COLO668 (cell line): ENCODE measurements around the gene SLC6A3.
"Not testable (repeated sequence)": the region's sequence is repeated elsewhere in the genome, so short reads cannot be mapped to it uniquely, and the experiment has no call there.

Experiments used
- DNase-seq: peaks from one replicate; lab custom pipeline; 2025; ENCODE audit not compliant: unreplicated experiment; lab: John Stamatoyannopoulos, UW

Gene SLC6A3

DNA sequence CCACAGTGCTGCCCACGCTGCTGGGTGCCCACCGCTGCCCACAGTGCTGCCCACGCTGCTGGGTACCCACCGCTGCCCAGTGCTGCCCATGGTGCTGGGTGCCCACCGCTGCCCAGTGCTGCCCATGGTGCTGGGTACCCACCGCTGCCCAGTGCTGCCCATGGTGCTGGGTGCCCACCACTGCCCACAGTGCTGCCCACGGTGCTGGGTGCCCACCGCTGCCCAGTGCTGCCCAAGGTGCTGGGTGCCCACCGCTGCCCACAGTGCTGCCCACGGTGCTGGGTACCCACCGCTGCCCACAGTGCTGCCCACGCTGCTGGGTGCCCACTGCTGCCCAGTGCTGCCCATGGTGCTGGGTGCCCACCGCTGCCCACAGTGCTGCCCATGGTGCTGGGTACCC lies 22.7 kb downstream of the SLC6A3 start:
- DNase-seq: not testable (repeated sequence)

DNA sequence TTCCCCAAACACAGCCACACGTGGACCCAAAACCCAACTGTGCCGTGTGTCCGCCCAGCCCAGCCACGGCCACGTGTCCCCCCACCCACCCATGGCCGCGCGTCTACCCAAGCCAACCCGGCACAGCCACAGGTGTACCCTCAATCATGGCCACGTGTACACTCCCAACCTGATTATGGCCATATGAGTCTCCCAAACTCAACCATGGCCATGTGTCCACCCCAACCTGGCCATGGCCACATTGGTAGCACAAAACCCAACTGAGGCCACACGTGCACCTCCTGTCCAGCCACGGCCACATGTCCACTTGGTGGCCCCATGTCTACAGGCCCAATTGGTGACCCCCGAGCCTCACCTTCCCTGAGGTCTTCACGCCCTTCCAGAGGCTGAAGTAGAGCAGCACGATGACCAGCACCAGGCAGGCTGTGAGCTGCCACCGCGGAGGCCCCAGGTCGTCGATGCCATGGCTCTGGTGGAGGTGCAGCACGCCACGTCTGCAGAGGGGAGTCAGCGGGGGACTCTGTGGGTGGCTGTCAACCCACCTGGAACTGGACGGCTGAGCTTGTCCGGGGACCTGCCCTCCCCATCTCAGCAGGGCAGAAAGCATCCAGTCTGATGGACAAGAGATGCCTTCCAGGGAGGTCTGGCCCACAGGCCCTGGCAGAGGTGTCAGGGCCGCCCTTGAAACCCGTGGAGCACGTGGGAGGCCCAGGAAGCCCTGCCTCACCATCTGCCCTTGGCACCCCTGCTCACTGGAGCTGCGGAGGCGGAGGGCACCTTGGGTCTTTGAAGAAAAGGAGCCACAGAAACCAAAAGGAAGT lies 23.5 kb downstream of the SLC6A3 start:
- no peak for DNase-seq

DNA sequence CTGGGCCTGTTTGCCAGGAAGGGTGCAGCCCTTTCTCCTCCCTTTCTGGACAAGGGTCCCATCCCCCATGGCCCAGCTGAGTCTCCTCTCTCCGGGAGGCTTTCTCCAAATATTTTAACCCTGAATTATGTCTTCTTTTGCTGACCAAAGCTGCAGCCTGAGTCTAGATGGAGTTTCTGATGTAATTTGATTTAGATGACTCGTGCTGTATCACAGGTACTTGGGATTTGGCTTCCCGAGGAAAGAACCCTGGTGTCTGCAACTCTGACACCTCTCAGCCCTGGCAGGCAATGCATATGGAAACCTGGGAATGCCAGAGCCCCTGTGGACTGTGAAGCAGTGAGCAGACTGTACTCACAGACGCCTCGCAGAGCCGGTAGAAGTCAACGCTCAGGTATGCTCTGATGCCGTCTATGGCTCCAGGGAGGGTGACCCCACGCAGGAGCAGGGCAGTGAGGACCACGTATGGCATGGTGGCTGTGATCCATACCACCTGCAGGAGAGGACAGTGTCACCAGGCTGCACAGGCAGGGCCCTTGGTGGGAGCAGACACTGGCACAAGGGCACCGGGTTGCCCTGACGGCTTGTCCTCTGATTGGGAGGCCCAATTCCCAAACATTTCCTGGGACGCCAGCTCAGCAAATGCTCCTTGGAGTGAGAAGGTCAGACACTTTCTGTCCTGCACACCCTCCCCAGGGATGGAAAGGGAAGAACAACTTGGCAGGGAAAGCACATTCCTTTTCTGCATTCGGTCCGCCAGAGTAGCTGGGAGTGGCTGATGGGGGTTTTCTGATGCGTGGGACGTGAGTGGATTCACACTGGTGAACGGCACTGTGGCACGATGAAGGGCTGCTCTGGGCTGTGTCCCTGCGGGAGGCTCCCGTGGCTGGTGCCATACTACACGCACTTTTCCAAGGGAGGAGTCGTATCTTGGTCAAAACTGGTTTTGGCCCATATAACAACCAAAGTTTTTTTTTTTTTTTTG lies 24.7 kb downstream of the SLC6A3 start:
- no peak for DNase-seq

DNA sequence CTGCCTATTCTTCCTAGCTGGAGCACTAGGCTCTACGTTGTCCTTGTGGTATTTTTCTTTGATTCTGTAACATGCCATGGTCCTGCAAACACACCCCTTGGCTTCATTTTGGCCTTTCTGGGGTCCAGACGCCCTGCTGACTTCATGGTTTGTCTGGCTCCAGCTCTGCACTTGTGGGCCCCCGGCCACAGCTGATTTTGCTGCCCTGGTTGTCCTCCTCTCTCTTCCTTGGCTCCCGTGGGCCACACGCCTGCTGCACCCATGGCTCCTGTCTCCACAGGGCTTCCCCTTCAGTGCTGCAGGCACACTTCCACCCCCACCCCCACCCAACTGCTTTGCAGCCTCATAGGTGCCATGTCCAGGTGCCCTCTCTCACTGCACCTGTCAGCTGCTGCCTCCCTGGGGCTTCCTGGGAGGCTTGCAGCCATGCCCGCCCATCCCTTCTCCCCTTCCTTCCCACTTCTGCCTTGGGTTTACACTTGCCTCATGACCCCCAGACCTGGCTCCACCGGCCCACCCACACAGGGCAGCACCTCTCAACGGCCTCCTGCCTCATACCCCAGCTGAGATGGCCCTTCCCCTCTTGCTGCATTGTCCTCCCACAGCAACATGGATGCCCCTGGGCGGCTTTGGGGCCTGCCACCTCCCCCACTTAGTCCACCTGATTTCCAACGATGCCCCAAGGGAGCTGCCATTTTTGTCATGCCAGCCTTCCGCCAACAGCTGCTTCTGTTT lies 25.6 kb downstream of the SLC6A3 start:
- peak; percentile 26 for DNase-seq

DNA sequence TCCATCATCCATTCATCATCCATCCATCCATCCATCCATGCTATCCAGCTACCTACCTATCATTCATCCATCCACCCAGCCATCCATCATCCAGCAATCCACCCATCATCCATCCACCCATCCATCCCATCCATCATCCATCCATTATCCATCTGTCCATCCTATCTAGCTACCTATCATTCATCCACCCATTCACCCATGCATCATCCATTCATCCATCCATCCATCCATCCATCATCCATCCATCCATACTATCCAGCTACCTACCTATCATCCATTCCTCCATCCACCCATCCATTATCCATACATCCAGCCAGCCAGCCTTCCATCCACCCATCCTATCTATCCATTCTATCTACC lies 26.3 kb downstream of the SLC6A3 start:
- no peak for DNase-seq

DNA sequence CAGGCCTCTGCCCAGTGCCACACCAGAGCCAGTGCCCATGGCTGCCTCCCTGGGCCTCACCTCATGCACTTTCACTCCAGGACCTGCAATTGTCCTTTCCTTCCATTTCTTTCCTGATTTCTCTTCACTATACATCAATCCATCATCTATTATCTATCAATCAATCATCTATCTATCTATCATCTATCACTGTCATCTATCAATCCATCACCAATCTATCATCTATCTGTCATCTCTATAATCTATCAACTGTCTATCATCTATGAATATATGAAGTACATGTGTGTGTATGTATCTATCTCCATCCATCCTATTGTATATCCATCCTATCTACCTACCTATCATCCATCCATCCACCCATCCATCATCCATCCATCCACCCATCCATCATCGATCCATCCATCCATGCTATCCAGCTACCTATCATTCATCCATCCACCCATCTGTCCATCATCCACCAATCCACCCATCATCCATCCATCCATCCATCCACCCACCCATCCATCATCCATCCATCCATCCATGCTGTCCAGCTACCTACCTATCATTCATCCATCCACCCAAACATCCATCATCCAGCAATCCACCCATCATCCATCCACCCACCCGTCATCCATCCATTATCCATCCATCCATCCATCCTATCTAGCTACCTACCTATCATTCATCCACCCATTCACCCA lies 26.9 kb downstream of the SLC6A3 start:
- no peak for DNase-seq

DNA sequence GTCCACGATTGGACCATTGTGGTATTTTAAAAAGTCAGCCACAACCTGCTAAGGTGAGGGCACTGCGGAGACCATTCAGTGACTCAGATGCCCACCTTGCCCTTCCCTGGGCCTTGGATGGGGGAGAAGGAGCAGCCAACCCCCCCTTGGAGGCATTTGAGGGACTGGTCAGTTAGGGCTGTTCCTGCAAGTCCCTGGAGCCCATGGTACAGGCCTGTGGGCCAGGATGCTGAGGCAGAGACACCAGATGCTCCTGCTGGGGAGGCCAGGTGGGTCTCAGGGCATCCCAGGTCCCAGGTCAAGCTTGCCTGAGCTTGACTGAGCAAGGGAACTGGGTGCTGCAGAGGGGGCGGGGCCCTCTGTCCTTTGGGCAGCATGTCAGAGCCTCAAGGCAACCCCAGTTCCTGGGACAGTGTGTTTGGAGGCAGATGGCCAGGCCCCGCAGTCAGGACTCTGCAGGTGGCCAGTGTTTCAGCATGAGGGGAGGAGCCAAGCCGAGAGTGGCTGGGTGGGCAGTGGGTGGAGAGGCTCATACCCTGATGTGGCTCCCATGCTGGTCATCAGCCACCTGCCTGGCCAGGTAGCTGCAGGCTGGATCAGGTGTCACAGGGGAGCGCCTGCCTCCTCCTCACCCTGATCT lies 27.5 kb downstream of the SLC6A3 start:
- peak; percentile 34 for DNase-seq

DNA sequence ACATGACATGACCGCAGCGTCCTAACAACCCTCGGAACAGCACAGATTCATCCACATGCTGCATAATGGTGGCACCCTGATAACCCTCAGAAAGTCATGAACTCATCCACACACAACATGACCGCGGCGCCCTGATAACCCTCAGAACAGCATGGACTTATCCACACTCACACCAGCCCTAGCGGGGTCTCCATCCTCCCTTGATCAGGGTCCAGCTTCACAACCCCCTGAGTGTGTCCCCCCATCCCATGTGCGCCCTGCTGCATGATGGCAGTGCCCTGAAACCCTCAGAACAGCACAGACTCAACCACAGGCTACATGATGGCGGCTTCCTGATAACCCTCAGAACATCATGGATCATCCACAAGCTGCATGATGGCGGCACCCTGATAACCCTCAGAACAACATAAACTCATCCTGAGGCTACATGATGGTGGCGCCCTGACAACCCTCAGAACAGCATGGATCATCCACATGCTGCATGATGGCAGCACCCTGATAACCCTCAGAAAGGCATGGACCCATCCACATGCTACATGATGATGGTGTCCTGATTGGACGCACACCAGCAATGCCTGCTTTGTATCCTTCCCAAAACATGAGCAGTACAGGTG lies 28.3 kb downstream of the SLC6A3 start:
- DNase-seq: no peak

DNA sequence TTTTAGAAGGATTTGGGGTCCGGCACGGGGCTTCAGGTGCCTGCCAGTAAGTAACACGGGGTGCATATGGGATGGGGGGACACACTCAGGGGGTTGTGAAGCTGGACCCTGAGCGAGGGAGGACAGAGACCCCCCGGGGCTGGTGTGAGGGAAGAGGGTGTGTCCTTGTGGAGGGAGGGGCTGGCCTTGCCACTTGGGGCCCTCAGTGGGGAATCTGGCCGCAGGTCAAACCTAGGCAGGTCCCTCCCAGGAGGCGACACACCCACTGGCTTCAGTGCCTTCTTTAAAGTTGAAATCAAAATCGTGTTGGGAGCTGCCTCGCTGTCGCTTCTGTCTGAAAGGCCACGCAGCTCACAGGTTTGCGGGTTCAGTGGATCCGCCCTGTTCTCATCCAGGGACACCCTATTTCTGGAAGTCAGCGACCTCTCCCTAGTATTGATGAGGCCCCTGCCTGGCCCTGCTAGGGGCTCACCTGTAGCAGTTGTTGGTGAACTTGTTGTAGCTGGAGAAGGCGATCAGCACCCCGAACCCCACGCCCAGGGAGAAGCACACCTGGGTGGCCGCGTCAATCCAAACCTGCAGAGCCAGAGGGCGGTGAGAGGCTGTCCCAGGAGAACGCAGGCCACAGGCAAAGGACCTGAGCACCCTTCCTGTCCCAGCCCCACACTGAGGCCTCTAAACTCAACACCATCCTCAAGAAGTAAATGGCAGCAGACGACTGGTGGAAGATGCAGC lies 29.4 kb downstream of the SLC6A3 start:
- no peak for DNase-seq

DNA sequence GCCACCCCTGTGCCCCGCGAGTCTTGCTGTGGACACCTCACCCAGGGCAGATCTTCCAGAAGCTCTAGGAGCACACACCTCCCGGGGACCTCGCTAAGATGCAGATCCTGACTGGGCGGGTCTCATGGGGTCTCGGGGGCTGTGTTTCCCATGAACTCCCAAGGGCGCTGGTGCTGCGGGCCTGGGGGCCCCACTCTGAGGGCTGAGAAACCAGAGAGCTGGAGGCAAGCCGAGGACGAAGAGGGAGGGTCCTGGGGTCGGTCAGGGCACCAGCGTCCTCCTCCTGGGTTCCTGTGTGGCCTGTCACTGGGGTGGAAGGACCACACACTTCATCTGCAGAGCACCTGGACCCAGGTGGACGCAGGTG lies 30.2 kb downstream of the SLC6A3 start:
- no peak for DNase-seq

DNA sequence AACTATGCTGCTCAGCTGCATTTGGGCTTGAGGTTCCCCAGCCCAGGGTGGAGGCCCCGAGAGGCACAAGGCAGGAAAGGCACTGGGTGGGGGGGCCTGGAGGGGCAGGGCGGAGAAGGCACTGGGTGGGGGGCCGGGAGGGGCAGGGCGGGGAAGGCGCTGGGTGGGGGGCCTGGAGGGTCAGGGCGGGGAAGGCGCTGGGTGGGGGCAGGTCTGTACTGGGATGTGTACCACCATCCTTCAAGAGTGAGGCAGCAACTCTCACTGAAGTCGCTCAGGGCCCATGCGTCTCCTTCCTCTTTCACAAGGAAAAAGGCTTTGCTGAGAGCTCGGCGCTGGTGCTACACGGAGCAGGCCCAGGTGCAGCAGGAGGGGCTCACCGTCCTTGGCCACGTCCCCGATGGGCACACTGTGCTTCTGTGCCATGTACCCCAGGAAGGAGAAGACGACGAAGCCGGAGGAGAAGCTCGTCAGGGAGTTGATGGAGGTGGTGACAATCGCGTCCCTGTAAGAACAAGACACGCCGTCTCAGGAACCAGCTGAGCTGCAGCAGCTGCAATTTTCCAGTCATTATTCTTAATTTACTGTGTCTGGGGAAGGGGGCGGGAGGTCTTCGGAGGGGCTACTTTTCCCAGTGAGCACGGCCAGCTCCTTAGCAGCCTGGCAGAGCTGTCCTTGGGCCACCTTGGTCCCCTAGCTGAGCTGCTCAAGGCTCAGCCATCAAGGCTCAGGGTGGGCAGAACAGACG lies 30.8 kb downstream of the SLC6A3 start:
- no peak for DNase-seq

DNA sequence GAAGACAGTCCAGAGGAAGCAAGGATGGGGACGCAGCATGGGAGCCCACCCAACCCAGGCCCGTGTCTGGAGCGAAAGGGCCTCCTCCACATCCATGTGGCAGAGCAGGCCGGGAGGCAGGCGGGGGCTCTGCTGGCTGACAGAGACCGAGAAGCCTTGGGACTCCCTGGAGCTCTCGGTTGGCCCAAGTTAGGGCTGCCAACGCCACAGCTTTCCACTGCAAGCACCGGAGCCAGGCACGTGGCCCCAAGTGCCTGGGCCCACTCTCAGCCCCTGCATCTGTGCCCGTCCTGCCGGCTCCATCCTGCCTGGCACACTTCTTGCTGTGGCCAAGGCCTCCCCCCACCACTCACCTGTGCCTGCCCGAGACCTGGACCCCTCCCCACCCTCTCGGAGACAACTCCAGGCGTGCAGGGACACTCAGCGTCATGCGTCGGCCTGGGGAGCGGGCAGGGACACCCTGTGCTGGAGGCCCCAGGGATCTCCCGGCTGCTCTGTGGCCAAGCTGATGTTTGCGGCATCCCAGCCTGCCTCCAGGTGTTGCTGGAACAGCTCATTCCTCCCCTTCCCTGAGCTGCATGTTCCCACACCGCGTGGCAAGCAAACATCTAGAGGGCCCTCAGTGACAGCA lies 31.5 kb downstream of the SLC6A3 start:
- DNase-seq: no peak

DNA sequence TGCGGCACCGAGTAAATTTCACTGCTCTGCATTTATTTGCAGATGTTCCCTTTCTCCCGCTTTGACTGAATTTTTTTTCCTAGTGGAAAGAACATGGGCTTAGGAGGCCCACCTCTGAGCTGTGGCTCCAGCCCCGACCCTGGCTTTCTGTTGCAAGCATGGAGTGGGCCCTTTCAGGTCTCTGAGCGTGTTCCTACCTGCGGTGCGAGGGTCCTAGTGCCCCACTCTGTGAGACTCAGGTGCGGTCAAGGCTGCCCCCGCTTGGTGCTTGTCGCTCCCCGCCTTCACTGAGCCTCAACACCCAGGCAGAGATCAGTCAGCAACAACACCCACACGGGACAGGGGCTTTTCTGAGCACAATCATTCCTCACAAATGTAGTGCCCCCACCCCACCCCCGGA lies 32.0 kb downstream of the SLC6A3 start:
- DNase-seq: no peak

DNA sequence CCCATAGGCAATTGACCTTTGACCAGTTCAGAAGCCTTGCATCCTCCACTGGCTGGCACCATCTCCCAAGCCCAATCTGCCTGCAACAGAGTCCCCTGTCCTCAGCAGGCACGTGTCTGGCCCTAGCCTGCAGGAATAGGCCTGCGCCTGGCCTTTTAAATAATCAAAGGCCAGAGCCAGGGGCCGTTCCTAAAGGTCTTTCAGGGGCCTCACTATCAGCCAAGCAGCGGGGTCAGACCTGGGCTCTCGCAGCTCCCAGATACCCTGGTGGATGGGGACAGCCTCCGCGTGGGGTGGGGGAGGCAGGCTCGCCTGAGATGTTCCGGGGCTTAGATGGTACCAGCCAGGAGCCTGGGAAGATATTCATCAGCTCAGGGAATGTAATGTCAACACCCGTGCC lies 32.6 kb downstream of the SLC6A3 start:
- no peak for DNase-seq

DNA sequence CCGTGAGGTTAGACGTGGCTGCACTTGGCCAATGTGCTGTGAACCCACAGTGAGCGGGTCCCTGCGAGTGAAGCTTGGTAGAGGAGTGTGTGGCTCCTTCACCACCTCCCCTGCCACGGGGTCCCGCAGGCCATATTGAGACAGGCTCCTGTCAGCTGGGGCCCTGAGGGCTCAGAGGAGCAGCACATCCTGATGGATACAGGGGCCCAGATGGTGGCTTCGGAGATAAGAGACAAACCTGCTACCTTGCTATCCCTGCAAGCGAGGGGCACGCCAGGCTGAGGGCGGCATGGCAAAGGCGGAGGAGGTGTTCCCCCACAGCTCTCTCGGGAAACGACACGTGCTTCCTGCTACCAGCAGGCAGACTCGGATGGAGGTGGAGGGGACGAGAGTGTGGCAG lies 33.1 kb downstream of the SLC6A3 start:
- DNase-seq: no peak

DNA sequence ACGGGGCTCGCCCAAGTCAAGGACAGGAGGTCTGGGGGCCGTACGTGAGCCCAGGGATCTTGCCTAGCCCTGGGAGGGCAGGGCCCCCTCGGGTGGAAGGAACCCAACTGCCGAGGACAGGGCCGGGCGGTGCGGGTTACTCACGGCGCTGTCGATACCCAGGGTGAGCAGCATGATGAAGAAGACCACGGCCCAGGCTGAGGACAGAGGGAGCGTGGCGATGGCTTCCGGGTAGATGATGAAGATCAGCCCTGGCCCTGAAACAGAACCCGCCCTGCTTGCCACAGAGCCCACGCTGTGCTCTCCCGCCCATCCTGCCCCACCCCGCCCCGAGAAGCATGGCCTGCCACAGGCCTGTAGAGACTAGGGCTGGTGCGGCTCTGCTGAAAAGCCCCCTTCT lies 34.1 kb downstream of the SLC6A3 start:
- no peak for DNase-seq

DNA sequence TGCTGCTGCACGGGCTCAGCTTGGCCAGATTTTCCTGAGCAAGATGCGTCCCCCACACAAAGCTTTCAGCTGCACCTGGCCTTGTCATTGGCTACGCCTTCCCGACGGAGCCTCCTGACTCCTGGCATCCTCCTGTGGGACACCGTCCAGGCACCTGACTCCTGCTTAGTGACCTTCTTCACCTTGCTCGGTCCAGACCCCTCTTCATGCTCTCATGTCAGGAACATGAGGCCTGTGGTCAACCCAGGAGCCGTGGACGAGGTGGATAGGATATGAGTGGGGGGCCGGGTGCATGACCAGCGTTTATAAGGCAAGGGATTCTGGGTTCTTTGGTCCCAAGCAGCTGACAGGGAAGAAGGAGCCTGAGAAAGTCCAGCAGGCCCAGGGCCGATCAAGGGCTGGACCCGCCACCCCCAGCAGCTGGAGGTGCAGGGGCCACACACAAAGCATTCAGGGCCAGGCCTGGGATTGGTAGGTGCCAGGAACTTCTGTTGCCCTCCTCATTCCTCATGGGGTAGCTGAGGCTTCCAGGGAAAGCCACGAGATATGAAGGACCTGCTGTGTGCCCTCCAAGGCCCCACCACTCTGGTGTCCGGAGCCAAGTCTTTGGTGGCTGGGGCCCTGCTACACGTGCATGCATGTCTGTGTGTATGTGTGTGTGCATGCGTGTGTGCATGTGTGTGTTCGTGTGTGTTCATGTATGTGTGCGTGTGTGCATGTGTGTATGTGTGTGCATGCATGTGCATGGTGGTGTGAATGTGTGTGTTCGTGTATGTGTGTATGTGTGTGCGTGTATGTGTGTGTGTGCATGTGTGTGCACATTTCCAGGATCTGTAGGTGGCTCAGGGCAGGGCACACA lies 34.9 kb downstream of the SLC6A3 start:
- DNase-seq: no peak
